ENCODE data around the gene MSANTD1. TPM values are rescaled to one million over a fixed set of nuclear protein-coding genes. Genes with fewer than 3 reads are reported as not detected.
A peak's percentile ranks its signal among the peaks of the same experiment; 100 is the strongest.

MSANTD1 gene
- total and polyA plus RNA-seq, 4 donors, result 0.05 to 1.2 (median 0.23) TPM; not detected in 1

DNA sequence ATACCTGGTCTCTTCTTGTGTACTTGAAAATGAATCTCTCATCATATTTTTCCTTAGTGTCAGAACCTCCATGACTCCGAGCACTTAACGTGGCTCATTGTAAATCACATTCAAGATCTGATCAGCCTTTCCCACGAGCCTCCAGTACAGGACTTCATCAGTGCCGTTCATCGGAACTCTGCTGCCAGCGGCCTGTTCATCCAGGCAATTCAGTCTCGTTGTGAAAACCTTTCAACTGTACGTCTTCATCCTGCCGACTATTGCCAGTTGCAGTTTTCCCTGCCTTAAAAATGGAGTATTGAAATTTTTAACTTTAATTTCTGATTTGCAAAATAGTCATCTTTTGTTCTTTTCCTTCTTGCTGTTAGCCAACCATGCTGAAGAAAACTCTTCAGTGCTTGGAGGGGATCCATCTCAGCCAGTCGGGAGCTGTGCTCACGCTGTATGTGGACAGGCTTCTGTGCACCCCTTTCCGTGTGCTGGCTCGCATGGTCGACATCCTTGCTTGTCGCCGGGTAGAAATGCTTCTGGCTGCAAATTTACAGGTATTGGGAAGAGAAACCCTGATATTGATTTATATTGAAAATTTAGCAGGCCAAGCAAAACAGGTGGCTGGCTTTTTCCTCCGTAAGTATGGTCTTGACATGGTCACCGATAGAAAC, 42.4 kb upstream of the MSANTD1 start:
- no peak for DNase-seq (ENCODE audit: low spot score)
- Histone ChIP-seq H3K4me1 (ENCODE audit: control insufficient read depth in 4 of 4, insufficient read depth in 4 of 4, low read length in 3 of 4) (peaks cover 8 to 57% (median 46%) of the 10 kb centered on the region in 4 donors), H3K4me3 (ENCODE audit: low read depth in 1 of 3, low read length in 3 of 3) (no peak overlapping the region), H3K27ac (ENCODE audit: low read depth in 1 of 2, low read length in 2 of 2) (peak overlapping the region; percentile 79 to 82), H3K9me3 (ENCODE audit: control insufficient read depth in 4 of 4, low read length in 3 of 4) (no peaks in the 10 kb centered on the region), H3K27me3 (ENCODE audit: control insufficient read depth in 4 of 4, insufficient read depth in 4 of 4, low read length in 3 of 4) (no peaks in the 10 kb centered on the region), H3K36me3 (ENCODE audit: control insufficient read depth in 4 of 4, insufficient read depth in 3 of 4, low read depth in 1 of 4, low read length in 3 of 4) (peaks cover 2 to 20% (median 16%) of the 10 kb centered on the region in 4 donors), H3K9ac (ENCODE audit: low read depth in 1 of 2, low read length in 2 of 2) (peak overlapping the region in 1 of 2 donors; percentile 14)
- 92% methylated on average over 18 of the region's 18 CpGs for WGBS
- TF ChIP-seq HNF4A (conservative IDR thresholded peaks at IDR 0.05), result no peak
- TF ChIP-seq, protein P1, sequence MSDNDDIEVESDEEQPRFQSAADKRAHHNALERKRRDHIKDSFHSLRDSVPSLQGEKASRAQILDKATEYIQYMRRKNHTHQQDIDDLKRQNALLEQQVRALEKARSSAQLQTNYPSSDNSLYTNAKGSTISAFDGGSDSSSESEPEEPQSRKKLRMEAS (IDR thresholded peaks at IDR 0.05), result no peak
- no peak for TF ChIP-seq NR2F2 (IDR thresholded peaks at IDR 0.05)
- TF ChIP-seq RAD21 (IDR thresholded peaks at IDR 0.05), result no peak

DNA sequence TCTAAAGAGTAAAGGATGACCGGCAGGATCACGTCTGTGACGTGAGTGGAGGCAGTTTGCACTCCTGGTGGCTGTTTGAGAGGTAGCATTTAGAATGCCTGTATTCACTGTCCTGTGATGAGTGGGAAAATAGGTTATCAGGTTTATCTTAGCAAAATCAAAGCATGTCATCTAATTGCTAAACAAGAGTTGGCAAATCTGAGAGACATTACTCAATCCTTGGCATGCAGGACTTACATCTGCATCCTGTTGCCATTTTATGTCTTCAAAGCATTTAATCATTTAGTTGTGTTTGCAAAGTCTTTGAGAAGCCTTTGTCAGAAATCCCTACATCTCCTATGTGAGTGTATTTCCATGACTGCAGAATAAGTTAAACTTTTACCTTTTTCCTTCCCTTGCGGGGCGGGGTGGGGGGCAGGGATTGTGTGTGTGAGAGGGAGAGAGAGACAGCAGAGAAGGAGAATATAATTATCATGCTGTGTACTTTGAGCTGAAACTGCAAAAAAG, 41.4 kb upstream of the MSANTD1 start:
- DNase-seq (ENCODE audit: low spot score), result no peak
- WGBS, result 44% methylated on average over 5 of the region's 5 CpGs
- Histone ChIP-seq H3K27ac (ENCODE audit: low read depth in 1 of 2, low read length in 2 of 2) (peak overlapping the region; percentile 79 to 82), H3K36me3 (ENCODE audit: control insufficient read depth in 4 of 4, insufficient read depth in 3 of 4, low read depth in 1 of 4, low read length in 3 of 4) (peaks cover 4 to 26% (median 22%) of the 10 kb centered on the region in 4 donors), H3K4me3 (ENCODE audit: low read depth in 1 of 3, low read length in 3 of 3) (no peak overlapping the region), H3K9ac (ENCODE audit: low read depth in 1 of 2, low read length in 2 of 2) (no peak overlapping the region), H3K9me3 (ENCODE audit: control insufficient read depth in 4 of 4, low read length in 3 of 4) (no peaks in the 10 kb centered on the region), H3K4me1 (ENCODE audit: control insufficient read depth in 4 of 4, insufficient read depth in 4 of 4, low read length in 3 of 4) (peaks cover 5 to 46% (median 44%) of the 10 kb centered on the region in 4 donors), H3K27me3 (ENCODE audit: control insufficient read depth in 4 of 4, insufficient read depth in 4 of 4, low read length in 3 of 4) (no peaks in the 10 kb centered on the region)
- TF ChIP-seq, protein P2, sequence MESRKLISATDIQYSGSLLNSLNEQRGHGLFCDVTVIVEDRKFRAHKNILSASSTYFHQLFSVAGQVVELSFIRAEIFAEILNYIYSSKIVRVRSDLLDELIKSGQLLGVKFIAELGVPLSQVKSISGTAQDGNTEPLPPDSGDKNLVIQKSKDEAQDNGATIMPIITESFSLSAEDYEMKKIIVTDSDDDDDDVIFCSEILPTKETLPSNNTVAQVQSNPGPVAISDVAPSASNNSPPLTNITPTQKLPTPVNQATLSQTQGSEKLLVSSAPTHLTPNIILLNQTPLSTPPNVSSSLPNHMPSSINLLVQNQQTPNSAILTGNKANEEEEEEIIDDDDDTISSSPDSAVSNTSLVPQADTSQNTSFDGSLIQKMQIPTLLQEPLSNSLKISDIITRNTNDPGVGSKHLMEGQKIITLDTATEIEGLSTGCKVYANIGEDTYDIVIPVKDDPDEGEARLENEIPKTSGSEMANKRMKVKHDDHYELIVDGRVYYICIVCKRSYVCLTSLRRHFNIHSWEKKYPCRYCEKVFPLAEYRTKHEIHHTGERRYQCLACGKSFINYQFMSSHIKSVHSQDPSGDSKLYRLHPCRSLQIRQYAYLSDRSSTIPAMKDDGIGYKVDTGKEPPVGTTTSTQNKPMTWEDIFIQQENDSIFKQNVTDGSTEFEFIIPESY (IDR thresholded peaks at IDR 0.05), result peak; percentile 41
- TF ChIP-seq FOXA2 (IDR thresholded peaks at IDR 0.05), result peak; percentile 56
- peak; percentile 73 to 81 for TF ChIP-seq HNF4A (conservative IDR thresholded peaks at IDR 0.05)
- TF ChIP-seq GABPA (IDR thresholded peaks at IDR 0.05 in 1 of 2, conservative IDR thresholded peaks at IDR 0.05 in 1 of 2), result peak in 1 of 2 donors; percentile 57
- TF ChIP-seq YY1 (IDR thresholded peaks at IDR 0.05), result peak; percentile 93
- no peak for TF ChIP-seq TAF1 (conservative IDR thresholded peaks at IDR 0.05)
- TF ChIP-seq HNF4G (IDR thresholded peaks at IDR 0.05), result peak; percentile 44
- peak; percentile 26 to 72 for TF ChIP-seq JUND (IDR thresholded peaks at IDR 0.05)
- TF ChIP-seq SP1 (IDR thresholded peaks at IDR 0.05), result peak; percentile 75
- peak; percentile 47 to 59 for TF ChIP-seq RAD21 (IDR thresholded peaks at IDR 0.05)
- TF ChIP-seq CTCF (IDR thresholded peaks at IDR 0.05; ENCODE audit: low read depth, low read length, missing input control), result peak; percentile 64
- peak in 1 of 2 donors; percentile 56 for TF ChIP-seq EGR1 (IDR thresholded peaks at IDR 0.05; ENCODE audit: low read depth in 2 of 2)
- TF ChIP-seq ATF3 (IDR thresholded peaks at IDR 0.05), result no peak
- TF ChIP-seq RXRA (IDR thresholded peaks at IDR 0.05), result peak; percentile 73 to 87
- peak; percentile 46 for TF ChIP-seq NR2F2 (IDR thresholded peaks at IDR 0.05)
- TF ChIP-seq FOXA1 (IDR thresholded peaks at IDR 0.05), result peak; percentile 50
- TF ChIP-seq, protein P3, sequence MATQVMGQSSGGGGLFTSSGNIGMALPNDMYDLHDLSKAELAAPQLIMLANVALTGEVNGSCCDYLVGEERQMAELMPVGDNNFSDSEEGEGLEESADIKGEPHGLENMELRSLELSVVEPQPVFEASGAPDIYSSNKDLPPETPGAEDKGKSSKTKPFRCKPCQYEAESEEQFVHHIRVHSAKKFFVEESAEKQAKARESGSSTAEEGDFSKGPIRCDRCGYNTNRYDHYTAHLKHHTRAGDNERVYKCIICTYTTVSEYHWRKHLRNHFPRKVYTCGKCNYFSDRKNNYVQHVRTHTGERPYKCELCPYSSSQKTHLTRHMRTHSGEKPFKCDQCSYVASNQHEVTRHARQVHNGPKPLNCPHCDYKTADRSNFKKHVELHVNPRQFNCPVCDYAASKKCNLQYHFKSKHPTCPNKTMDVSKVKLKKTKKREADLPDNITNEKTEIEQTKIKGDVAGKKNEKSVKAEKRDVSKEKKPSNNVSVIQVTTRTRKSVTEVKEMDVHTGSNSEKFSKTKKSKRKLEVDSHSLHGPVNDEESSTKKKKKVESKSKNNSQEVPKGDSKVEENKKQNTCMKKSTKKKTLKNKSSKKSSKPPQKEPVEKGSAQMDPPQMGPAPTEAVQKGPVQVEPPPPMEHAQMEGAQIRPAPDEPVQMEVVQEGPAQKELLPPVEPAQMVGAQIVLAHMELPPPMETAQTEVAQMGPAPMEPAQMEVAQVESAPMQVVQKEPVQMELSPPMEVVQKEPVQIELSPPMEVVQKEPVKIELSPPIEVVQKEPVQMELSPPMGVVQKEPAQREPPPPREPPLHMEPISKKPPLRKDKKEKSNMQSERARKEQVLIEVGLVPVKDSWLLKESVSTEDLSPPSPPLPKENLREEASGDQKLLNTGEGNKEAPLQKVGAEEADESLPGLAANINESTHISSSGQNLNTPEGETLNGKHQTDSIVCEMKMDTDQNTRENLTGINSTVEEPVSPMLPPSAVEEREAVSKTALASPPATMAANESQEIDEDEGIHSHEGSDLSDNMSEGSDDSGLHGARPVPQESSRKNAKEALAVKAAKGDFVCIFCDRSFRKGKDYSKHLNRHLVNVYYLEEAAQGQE (IDR thresholded peaks at IDR 0.05), result peak; percentile 55
- TF ChIP-seq, protein P1 (IDR thresholded peaks at IDR 0.05), result peak; percentile 61
